HCT116 (cell line): ENCODE results near the gene PIP4K2C. TPM values are rescaled to one million over a fixed set of nuclear protein-coding genes. Genes with fewer than 3 reads are reported as not detected.

ENCODE experiments used
- ATAC-seq: fragments of 200-7000 bp; cut with Tn5 transposase; 2 replicates; pipeline ENCODE4 v1.9.1; 2020; ENCODE audit warnings: mild to moderate bottlenecking, moderate library complexity
- BruUV-seq: library from RNA; stranded (reverse); fragments of 400-500 nt; replicated peaks from 2 replicates; lab custom pipeline; 2021; lab: Mats Ljungman, UMichigan
- CTCF ChIA-PET: fragments of 300-600 bp; sonication (Branson Sonifier 250); formaldehyde crosslinking; loops from one replicate; lab custom pipeline; 2021; ENCODE audit warnings: antibody characterized with exemption; lab: Charles Lee
- POLR2A ChIA-PET: fragments of 300-600, 350-600 bp; sonication (Branson Sonifier 250); formaldehyde crosslinking; loops from one replicate; lab custom pipeline; 2021; ENCODE audit warnings: antibody characterized with exemption; lab: Charles Lee
- RAD21 ChIA-PET, 2 experiments: fragments of 300-600 bp; sonication (Branson Sonifier 250); formaldehyde crosslinking; loops; one replicate each; lab custom pipeline; 2023; ENCODE audit warnings: low total read pairs in 2 of 2; ENCODE audit not compliant: uncharacterized antibody in 2 of 2, unreplicated experiment in 2 of 2, low non-redundant PET in 1 of 2; lab: Charles Lee
- DNase-seq: peaks from one replicate; pipeline ENCODE4 v3.0.0-alpha.2; 2010; ENCODE audit warnings: low read depth, low spot score
- H2AFZ ChIP-seq: fragments of 200-600 bp; shearing (Covaris generic), sonication (generic); 2 replicates; pipeline ENCODE4 v1.6.1; 2017; ENCODE audit warnings: low read depth, mixed run types, mixed read lengths, antibody characterized with exemption, low read length; ENCODE audit not compliant: poor library complexity, severe bottlenecking
- H3K27ac ChIP-seq: 2 replicates; pipeline ENCODE4 v1.5.1; 2012; ENCODE audit warnings: low read depth, low read length
- H3K27me3 ChIP-seq: fragments of 200-600 bp; sonication (generic); 2 replicates; pipeline ENCODE4 v1.6.1; 2016; ENCODE audit warnings: mixed run types, low read length, mixed read lengths; ENCODE audit not compliant: insufficient read depth
- H3K36me3 ChIP-seq, 2 experiments: fragments of 200-500 bp in 1 of 2; fragments of 200-600 bp in 1 of 2; sonication (Bioruptor generic) in 1 of 2; sonication (generic) in 1 of 2; 2 replicates each; pipeline versions ENCODE4 v1.5.1 to v1.6.1; 2014 to 2016; ENCODE audit warnings: low read length in 2 of 2, inconsistent platforms in 1 of 2, mixed read lengths in 1 of 2, mixed run types in 1 of 2; ENCODE audit not compliant: insufficient read depth in 2 of 2, control insufficient read depth in 1 of 2
- H3K4me1 ChIP-seq, 2 experiments: fragments of 200-600 bp in 1 of 2; sonication (generic) in 1 of 2; 2 replicates each; pipeline versions ENCODE4 v1.5.1 to v1.6.1; 2012 to 2017; ENCODE audit warnings: low read length in 2 of 2, inconsistent platforms in 1 of 2, mild to moderate bottlenecking in 1 of 2, mixed read lengths in 1 of 2, mixed run types in 1 of 2, moderate library complexity in 1 of 2; ENCODE audit not compliant: insufficient read depth in 2 of 2, control insufficient read depth in 1 of 2
- H3K4me2 ChIP-seq: fragments of 200-600 bp; sonication (generic); 2 replicates; pipeline ENCODE4 v1.6.1; 2017; ENCODE audit warnings: mixed run types, low read length, mixed read lengths
- H3K4me3 ChIP-seq, 2 experiments: fragments of 200-600 bp in 1 of 2; sonication (generic) in 1 of 2; replicated peaks in 1 of 2; 2 replicates each; pipeline ENCODE4 v1.5.1; 2011 to 2016; ENCODE audit warnings: low read length in 2 of 2, control low read depth in 1 of 2, low read depth in 1 of 2, mild to moderate bottlenecking in 1 of 2, mixed read lengths in 1 of 2, mixed run types in 1 of 2
- H3K79me2 ChIP-seq: fragments of 200-600 bp; sonication (generic); 2 replicates; pipeline ENCODE4 v1.6.1; 2017; ENCODE audit warnings: mild to moderate bottlenecking, mixed run types, low read length, moderate library complexity, mixed read lengths; ENCODE audit not compliant: insufficient read depth
- H3K9ac ChIP-seq: fragments of 200-600 bp; sonication (generic); 2 replicates; pipeline ENCODE4 v1.6.1; 2016; ENCODE audit warnings: low read length, mixed read lengths
- H3K9me2 ChIP-seq: fragments of 200-600 bp; sonication (generic), shearing (Covaris generic); 2 replicates; pipeline ENCODE4 v1.6.1; 2017; ENCODE audit warnings: mixed run types, mild to moderate bottlenecking, moderate library complexity; ENCODE audit not compliant: insufficient read depth
- H3K9me3 ChIP-seq, 2 experiments: fragments of 200-500 bp in 1 of 2; fragments of 200-600 bp in 1 of 2; sonication (Bioruptor generic) in 1 of 2; sonication (generic) in 1 of 2; 2 replicates each; pipeline ENCODE4 v1.6.1; 2014 to 2017; ENCODE audit warnings: low read length in 2 of 2, mixed read lengths in 2 of 2, inconsistent platforms in 1 of 2, low read depth in 1 of 2, mild to moderate bottlenecking in 1 of 2, mixed run types in 1 of 2, moderate library complexity in 1 of 2; ENCODE audit not compliant: control insufficient read depth in 1 of 2, insufficient read depth in 1 of 2
- H4K20me1 ChIP-seq: fragments of 200-600 bp; sonication (generic), shearing (Covaris generic); 2 replicates; pipeline ENCODE4 v1.6.1; 2017; ENCODE audit warnings: mixed run types, mild to moderate bottlenecking, moderate library complexity; ENCODE audit not compliant: insufficient read depth
- CTCF ChIP-seq, 3 experiments: fragments of 200-600 bp in 1 of 3; sonication (generic) in 1 of 3; IDR thresholded peaks in 2 of 3; conservative IDR thresholded peaks in 1 of 3; 2 replicates each; pipeline ENCODE4 v1.5.1; 2012 to 2017; ENCODE audit warnings: low read depth in 2 of 3, low read length in 2 of 3, antibody characterized with exemption in 1 of 3, borderline replicate concordance in 1 of 3, control low read depth in 1 of 3, mild to moderate bottlenecking in 1 of 3, mixed read lengths in 1 of 3, mixed run types in 1 of 3, moderate library complexity in 1 of 3; ENCODE audit not compliant: insufficient read depth in 1 of 3
- EGR1 ChIP-seq: IDR thresholded peaks from 2 replicates; pipeline ENCODE4 v1.6.1; 2012; ENCODE audit warnings: low read depth
- ELF1 ChIP-seq: IDR thresholded peaks from 2 replicates; pipeline ENCODE4 v1.6.1; 2012; ENCODE audit warnings: low read depth, borderline replicate concordance
- FOSL1 ChIP-seq: IDR thresholded peaks from 2 replicates; pipeline ENCODE4 v1.6.1; 2012; ENCODE audit warnings: low read depth
- JUND ChIP-seq: IDR thresholded peaks from 2 replicates; pipeline ENCODE4 v1.6.1; 2012
- MAX ChIP-seq: IDR thresholded peaks from 2 replicates; pipeline ENCODE4 v1.6.1; 2012
- RAD21 ChIP-seq: IDR thresholded peaks from 2 replicates; pipeline ENCODE4 v1.6.1; 2012; ENCODE audit warnings: low read depth, mild to moderate bottlenecking
- YY1 ChIP-seq: IDR thresholded peaks from 2 replicates; pipeline ENCODE4 v1.6.1; 2011; ENCODE audit warnings: low read length, low read depth, moderate library complexity, mild to moderate bottlenecking; ENCODE audit not compliant: insufficient replicate concordance; ENCODE audit errors: extremely low read depth
- intact Hi-C: fragments of 100-400 bp; cut with micrococcal nuclease; formaldehyde crosslinking; loops from 2 replicates; pipeline ENCODE4 v1.10.0; 2022
- total RNA-seq: library from RNA; stranded (reverse); gene quantifications from one replicate; pipeline ENCODE4 v1.2.1, GENCODE V29; 2021; ENCODE audit not compliant: unreplicated experiment

The PIP4K2C gene
- total RNA-seq, 1 experiment from 2014 or later = 38.4 TPM

- Histone ChIP-seq H3K9ac (no peak overlapping the region), H3K9me2 (no peaks in the 10 kb centered on the region), H3K4me2 (no peak overlapping the region), H3K79me2 (peaks cover 1% of the 10 kb centered on the region; the same call in 1 of the 2 replicates), H3K4me3 (no peak overlapping the region), H2AFZ (no peak overlapping the region), H4K20me1 (no peaks in the 10 kb centered on the region), H3K27ac (no peak overlapping the region), H3K9me3 (no peaks in the 10 kb centered on the region), H3K27me3 (no peaks in the 10 kb centered on the region; the same call in 1 of the 2 replicates), H3K4me1 (peaks cover 7 to 12% of the 10 kb centered on the region in 2 experiments), H3K36me3 (no peaks in the 10 kb centered on the region)
- ChIA-PET RAD21 (no interaction called here), CTCF (interaction anchor here (1.2 kb wide), 1 partner anchor 54 kb away, joined by 4 read pairs; no protein-coding TSS in a partner anchor), POLR2A (interaction anchor here (1.6 kb wide), 1 partner anchor 107 kb away, joined by 4 read pairs; the partner anchor contains the start of gene TSPAN31)
- intact Hi-C loops = no loop called here
- no TSS peak for BruUV-seq
- no peak for DNase-seq
- peak in 2 of 3 experiments; percentile 11 to 16; a peak in 1 of 6 replicates for TF ChIP-seq CTCF (IDR thresholded peaks at IDR 0.05 in 2 of 3, conservative IDR thresholded peaks at IDR 0.05 in 1 of 3; ENCODE audit: borderline replicate concordance in 1 of 3, insufficient read depth in 1 of 3, low read depth in 2 of 3, low read length in 2 of 3)
- peak; percentile 20; the same call in 1 of the 2 replicates for TF ChIP-seq RAD21
- no peak for TF ChIP-seq MAX
- ATAC-seq = no peak
Observed at GRCh38 chr12:57637364-57637763, 46.4 kb downstream of the PIP4K2C start.

GRCh38 chr12:57638096-57638495, 47.1 kb downstream of the PIP4K2C start:
- Histone ChIP-seq H2AFZ (no peak overlapping the region), H3K27ac (no peak overlapping the region), H3K4me1 (peaks cover 7 to 11% of the 10 kb centered on the region in 2 experiments), H3K9ac (no peak overlapping the region), H3K79me2 (no peaks in the 10 kb centered on the region), H4K20me1 (no peaks in the 10 kb centered on the region), H3K9me2 (no peaks in the 10 kb centered on the region), H3K9me3 (no peaks in the 10 kb centered on the region), H3K36me3 (no peaks in the 10 kb centered on the region), H3K4me3 (no peak overlapping the region), H3K4me2 (no peak overlapping the region), H3K27me3 (no peaks in the 10 kb centered on the region; the same call in 1 of the 2 replicates)
- RAD21 ChIA-PET = no interaction called here
- POLR2A ChIA-PET = no interaction called here
- intact Hi-C loops = no loop called here
- no TSS peak for BruUV-seq
- no peak for TF ChIP-seq YY1
- no peak for TF ChIP-seq MAX
- TF ChIP-seq FOSL1 = no peak
- no peak for TF ChIP-seq EGR1
- no peak for TF ChIP-seq ELF1
- TF ChIP-seq JUND = no peak
- no peak for TF ChIP-seq RAD21
- CTCF ChIA-PET = no interaction called here
- ATAC-seq = no peak
- no peak for DNase-seq
